Mesendoderm (in vitro differentiated cells): ENCODE measurements around the gene PSMB7.

Experiments
- DNase-seq: peaks from one replicate; pipeline ENCODE4 v3.0.0; 2013
- H2AK5ac ChIP-seq: 2 replicates; pipeline ENCODE4 v1.6.1; 2013; ENCODE audit warnings: low read length, inconsistent platforms
- H2BK120ac ChIP-seq: 2 replicates; pipeline ENCODE4 v1.6.1; 2013; ENCODE audit warnings: low read depth, mild to moderate bottlenecking, low read length, moderate library complexity, mixed read lengths
- H2BK15ac ChIP-seq: replicated peaks from 2 replicates; pipeline ENCODE4 v1.6.1; 2013; ENCODE audit warnings: low read depth, mild to moderate bottlenecking, moderate library complexity
- H2BK5ac ChIP-seq: 2 replicates; pipeline ENCODE4 v1.6.1; 2013; ENCODE audit warnings: low read length, inconsistent platforms
- H3K18ac ChIP-seq: 2 replicates; pipeline ENCODE4 v1.6.1; 2013; ENCODE audit warnings: mild to moderate bottlenecking, low read length, mixed read lengths
- H3K23ac ChIP-seq: one replicate; pipeline ENCODE4 v1.6.1; 2013; ENCODE audit warnings: low read length
- H3K27ac ChIP-seq: 2 replicates; pipeline ENCODE4 v1.5.1; 2013; ENCODE audit warnings: low read depth, mild to moderate bottlenecking, inconsistent platforms, low read length, moderate library complexity
- H3K27me3 ChIP-seq: 2 replicates; pipeline ENCODE4 v1.6.1; 2013; ENCODE audit warnings: low read length, control low read depth, mild to moderate bottlenecking, inconsistent platforms; ENCODE audit not compliant: insufficient read depth, poor library complexity
- H3K36me3 ChIP-seq: 2 replicates; pipeline ENCODE4 v1.6.1; 2013; ENCODE audit warnings: low read length, inconsistent platforms; ENCODE audit not compliant: control insufficient read depth, insufficient read depth
- H3K4ac ChIP-seq: one replicate; pipeline ENCODE4 v1.6.1; 2013; ENCODE audit warnings: low read depth, mild to moderate bottlenecking, low read length, moderate library complexity
- H3K4me1 ChIP-seq: 2 replicates; pipeline ENCODE4 v1.6.1; 2013; ENCODE audit warnings: low read depth, low read length, inconsistent platforms; ENCODE audit not compliant: control insufficient read depth
- H3K4me2 ChIP-seq: 2 replicates; pipeline ENCODE4 v1.6.1; 2013; ENCODE audit warnings: low read length
- H3K4me3 ChIP-seq: 2 replicates; pipeline ENCODE4 v1.5.1; 2013; ENCODE audit warnings: mild to moderate bottlenecking, low read length
- H3K56ac ChIP-seq: one replicate; pipeline ENCODE4 v1.6.1; 2013; ENCODE audit warnings: low read length
- H3K79me1 ChIP-seq: 2 replicates; pipeline ENCODE4 v1.6.1; 2013; ENCODE audit warnings: low read length, inconsistent platforms
- H3K79me2 ChIP-seq: 2 replicates; pipeline ENCODE4 v1.6.1; 2013; ENCODE audit warnings: mild to moderate bottlenecking, low read length; ENCODE audit not compliant: control insufficient read depth, insufficient read depth
- H3K9ac ChIP-seq: 2 replicates; pipeline ENCODE4 v1.6.1; 2013; ENCODE audit warnings: low read length, inconsistent platforms
- H4K5ac ChIP-seq: one replicate; pipeline ENCODE4 v1.6.1; 2013; ENCODE audit warnings: low read length
- H4K8ac ChIP-seq: one replicate; pipeline ENCODE4 v1.6.1; 2013; ENCODE audit warnings: low read depth, mild to moderate bottlenecking, control low read depth, low read length, moderate library complexity
- WGBS: extraction: QIAGEN DNeasy Blood & Tissue Kit; methylation state at CpG from one replicate; pipeline ENCODE4 v1.1.7; 2013; ENCODE audit warnings: low lambda C conversion rate, missing lambda C conversion rate; ENCODE audit not compliant: insufficient coverage; ENCODE audit errors: extremely low coverage; 5-methylcytosine and 5-hydroxymethylcytosine counted together

The PSMB7 gene

GRCh38 chr9:124330011-124330697 lies 85.1 kb downstream of the PSMB7 start:
- H2BK15ac ChIP-seq: no peak overlapping the region
- H3K18ac ChIP-seq: no peak overlapping the region
- no peaks in the 10 kb centered on the region for H3K27me3 ChIP-seq
- no peak overlapping the region for H4K8ac ChIP-seq
- no peak overlapping the region for H4K5ac ChIP-seq
- no peaks in the 10 kb centered on the region for H3K79me1 ChIP-seq
- no peak overlapping the region for H3K4me2 ChIP-seq
- no peaks in the 10 kb centered on the region for H3K79me2 ChIP-seq
- no peak overlapping the region for H2AK5ac ChIP-seq
- H3K4me1 ChIP-seq: no peaks in the 10 kb centered on the region
- H2BK120ac ChIP-seq: no peak overlapping the region
- no peak overlapping the region for H3K9ac ChIP-seq
- H3K4ac ChIP-seq: no peak overlapping the region
- H2BK5ac ChIP-seq: no peak overlapping the region
- DNase-seq: no peak
- H3K36me3 ChIP-seq: no peaks in the 10 kb centered on the region
- WGBS: no CpG with 5 or more reads among the region's 29 CpGs
- no peak overlapping the region for H3K27ac ChIP-seq
- H3K56ac ChIP-seq: no peak overlapping the region
- H3K4me3 ChIP-seq: no peak overlapping the region
- H3K23ac ChIP-seq: no peak overlapping the region

- Histone ChIP-seq H4K8ac (no peak overlapping the region), H3K79me2 (no peaks in the 10 kb centered on the region), H4K5ac (no peak overlapping the region), H3K4me2 (no peak overlapping the region), H3K4me3 (no peak overlapping the region), H3K23ac (no peak overlapping the region), H3K9ac (no peak overlapping the region), H3K4me1 (no peaks in the 10 kb centered on the region), H2BK5ac (no peak overlapping the region), H2BK120ac (no peak overlapping the region), H2BK15ac (no peak overlapping the region), H3K18ac (no peak overlapping the region), H3K27ac (no peak overlapping the region), H2AK5ac (no peak overlapping the region), H3K4ac (no peak overlapping the region), H3K56ac (no peak overlapping the region), H3K79me1 (no peaks in the 10 kb centered on the region), H3K36me3 (no peaks in the 10 kb centered on the region), H3K27me3 (no peaks in the 10 kb centered on the region)
- WGBS: no CpG with 5 or more reads among the region's 19 CpGs
- DNase-seq: no peak
Observed at GRCh38 chr9:124329206-124329792, 85.9 kb downstream of the PSMB7 start.

- Histone ChIP-seq H3K23ac (no peak overlapping the region), H3K9ac (no peak overlapping the region), H3K18ac (no peak overlapping the region), H2BK5ac (no peak overlapping the region), H2AK5ac (no peak overlapping the region), H3K27me3 (no peaks in the 10 kb centered on the region), H3K56ac (no peak overlapping the region), H2BK15ac (no peak overlapping the region), H3K4ac (no peak overlapping the region), H3K27ac (no peak overlapping the region), H3K36me3 (no peaks in the 10 kb centered on the region), H3K4me3 (no peak overlapping the region), H3K79me1 (no peaks in the 10 kb centered on the region), H3K4me1 (no peaks in the 10 kb centered on the region), H4K5ac (no peak overlapping the region), H3K4me2 (no peak overlapping the region), H2BK120ac (no peak overlapping the region), H3K79me2 (no peaks in the 10 kb centered on the region), H4K8ac (no peak overlapping the region)
- no peak for DNase-seq
- WGBS: no CpG with 5 or more reads among the region's 12 CpGs
Observed at GRCh38 chr9:124328285-124328684, 87.0 kb downstream of the PSMB7 start.

- H4K5ac ChIP-seq: no peak overlapping the region
- H2AK5ac ChIP-seq: no peak overlapping the region
- no peak overlapping the region for H4K8ac ChIP-seq
- DNase-seq: no peak
- H3K23ac ChIP-seq: no peak overlapping the region
- no peaks in the 10 kb centered on the region for H3K79me1 ChIP-seq
- H3K36me3 ChIP-seq: no peaks in the 10 kb centered on the region
- H3K4ac ChIP-seq: no peak overlapping the region
- no CpG with 5 or more reads among the region's 9 CpGs for WGBS
- no peak overlapping the region for H2BK120ac ChIP-seq
- no peak overlapping the region for H3K27ac ChIP-seq
- no peaks in the 10 kb centered on the region for H3K27me3 ChIP-seq
- no peak overlapping the region for H2BK5ac ChIP-seq
- H3K4me2 ChIP-seq: no peak overlapping the region
- no peak overlapping the region for H2BK15ac ChIP-seq
- H3K18ac ChIP-seq: no peak overlapping the region
- no peak overlapping the region for H3K9ac ChIP-seq
- no peaks in the 10 kb centered on the region for H3K4me1 ChIP-seq
- no peaks in the 10 kb centered on the region for H3K79me2 ChIP-seq
- H3K4me3 ChIP-seq: no peak overlapping the region
- H3K56ac ChIP-seq: no peak overlapping the region
Observed at GRCh38 chr9:124327491-124327890, 87.8 kb downstream of the PSMB7 start.

- no peak overlapping the region for H2BK120ac ChIP-seq
Observed at GRCh38 chr9:124326378-124326777, 88.9 kb downstream of the PSMB7 start.

GRCh38 chr9:124325816-124326215 lies 89.4 kb downstream of the PSMB7 start:
- H3K79me1 ChIP-seq: no peaks in the 10 kb centered on the region
- H3K4ac ChIP-seq: no peak overlapping the region
- H3K9ac ChIP-seq: no peak overlapping the region
- no peak for DNase-seq
- no peak overlapping the region for H2BK120ac ChIP-seq
- H2AK5ac ChIP-seq: no peak overlapping the region
- H3K56ac ChIP-seq: no peak overlapping the region
- H3K79me2 ChIP-seq: no peaks in the 10 kb centered on the region
- no peak overlapping the region for H2BK5ac ChIP-seq
- no peak overlapping the region for H2BK15ac ChIP-seq
- H3K36me3 ChIP-seq: no peaks in the 10 kb centered on the region
- no peak overlapping the region for H3K27ac ChIP-seq
- no peak overlapping the region for H3K4me3 ChIP-seq
- H4K8ac ChIP-seq: no peak overlapping the region
- H3K23ac ChIP-seq: no peak overlapping the region
- H3K27me3 ChIP-seq: no peaks in the 10 kb centered on the region
- H3K4me2 ChIP-seq: no peak overlapping the region
- H3K4me1 ChIP-seq: no peaks in the 10 kb centered on the region
- no CpG with 5 or more reads among the region's 6 CpGs for WGBS
- no peak overlapping the region for H4K5ac ChIP-seq
- no peak overlapping the region for H3K18ac ChIP-seq

More at GRCh38 chr9:124326378-124326777, 88.9 kb downstream of the PSMB7 start:
- Histone ChIP-seq H4K8ac (no peak overlapping the region), H3K9ac (no peak overlapping the region), H3K18ac (no peak overlapping the region), H3K27me3 (no peaks in the 10 kb centered on the region), H3K4me2 (no peak overlapping the region), H3K4ac (no peak overlapping the region), H2AK5ac (no peak overlapping the region), H3K4me3 (no peak overlapping the region), H3K56ac (no peak overlapping the region), H3K4me1 (no peaks in the 10 kb centered on the region), H3K79me1 (no peaks in the 10 kb centered on the region), H3K79me2 (no peaks in the 10 kb centered on the region), H2BK5ac (no peak overlapping the region), H3K36me3 (no peaks in the 10 kb centered on the region), H4K5ac (no peak overlapping the region), H2BK15ac (no peak overlapping the region), H3K23ac (no peak overlapping the region), H3K27ac (no peak overlapping the region)
- no CpG with 5 or more reads among the region's 21 CpGs for WGBS
- no peak for DNase-seq
